HFF-Myc (cell line): ENCODE data around the gene TM6SF1.

Experiments
- DNase-seq: peaks from one replicate; pipeline ENCODE4 v3.0.0-alpha.2; 2011; ENCODE audit warnings: low read depth; ENCODE audit errors: extremely low read depth
- H3K4me3 ChIP-seq: replicated peaks from 2 replicates; pipeline ENCODE4 v1.5.1; 2011; ENCODE audit warnings: low read depth, mild to moderate bottlenecking, control low read depth, low read length
- TF ChIP-seq, protein P1 (sequence below): IDR thresholded peaks from 2 replicates; pipeline ENCODE4 v1.5.1; 2012; ENCODE audit warnings: mild to moderate bottlenecking, low read depth, low read length, control low read depth; ENCODE audit errors: missing control alignments

Gene TM6SF1

DNA sequence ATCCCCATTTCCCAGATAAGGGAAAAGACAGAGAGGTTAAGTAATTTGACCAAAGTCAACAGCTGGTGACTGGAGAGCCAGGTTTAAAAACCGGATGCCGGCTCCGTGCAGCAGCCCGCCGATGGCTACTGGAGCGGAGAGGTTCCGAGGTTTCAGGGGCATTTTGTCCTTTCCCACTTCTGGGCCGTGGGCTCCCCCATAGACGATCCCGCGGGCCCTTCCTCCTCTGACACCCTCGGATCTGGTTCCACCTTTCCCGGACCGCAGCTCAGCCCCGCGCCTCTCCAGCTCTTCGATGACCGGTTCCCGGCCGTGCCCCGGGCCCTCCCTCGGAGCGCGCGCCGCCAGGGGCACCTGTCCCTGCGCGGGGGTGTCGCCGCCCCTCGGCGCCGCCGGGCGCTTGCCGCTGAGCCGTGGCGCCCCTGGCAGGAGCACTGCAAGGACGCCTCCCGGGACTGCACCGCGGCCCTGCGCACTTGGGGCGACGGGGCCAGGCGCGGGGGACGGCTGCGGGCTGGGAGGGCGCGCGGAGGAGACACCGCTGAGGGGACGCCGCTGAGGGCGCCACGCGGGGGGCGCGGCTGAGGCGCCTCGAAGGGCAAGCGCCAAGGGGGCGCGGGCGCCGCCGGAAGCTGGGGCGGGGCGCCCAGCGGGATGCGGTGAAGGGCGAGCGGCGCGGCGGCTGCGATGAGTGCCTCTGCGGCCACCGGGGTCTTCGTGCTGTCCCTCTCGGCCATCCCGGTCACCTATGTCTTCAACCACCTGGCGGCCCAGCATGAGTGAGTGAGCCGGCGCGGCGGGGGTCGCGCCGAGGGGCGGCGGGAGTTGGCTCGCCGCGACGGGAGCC lies at the start of gene TM6SF1:
TM6SF1 (plus strand) TSS at position 652 of the 847 bp plus-strand sequence; CDS start at position 688, 36 bp downstream.
- TF ChIP-seq, protein P1, sequence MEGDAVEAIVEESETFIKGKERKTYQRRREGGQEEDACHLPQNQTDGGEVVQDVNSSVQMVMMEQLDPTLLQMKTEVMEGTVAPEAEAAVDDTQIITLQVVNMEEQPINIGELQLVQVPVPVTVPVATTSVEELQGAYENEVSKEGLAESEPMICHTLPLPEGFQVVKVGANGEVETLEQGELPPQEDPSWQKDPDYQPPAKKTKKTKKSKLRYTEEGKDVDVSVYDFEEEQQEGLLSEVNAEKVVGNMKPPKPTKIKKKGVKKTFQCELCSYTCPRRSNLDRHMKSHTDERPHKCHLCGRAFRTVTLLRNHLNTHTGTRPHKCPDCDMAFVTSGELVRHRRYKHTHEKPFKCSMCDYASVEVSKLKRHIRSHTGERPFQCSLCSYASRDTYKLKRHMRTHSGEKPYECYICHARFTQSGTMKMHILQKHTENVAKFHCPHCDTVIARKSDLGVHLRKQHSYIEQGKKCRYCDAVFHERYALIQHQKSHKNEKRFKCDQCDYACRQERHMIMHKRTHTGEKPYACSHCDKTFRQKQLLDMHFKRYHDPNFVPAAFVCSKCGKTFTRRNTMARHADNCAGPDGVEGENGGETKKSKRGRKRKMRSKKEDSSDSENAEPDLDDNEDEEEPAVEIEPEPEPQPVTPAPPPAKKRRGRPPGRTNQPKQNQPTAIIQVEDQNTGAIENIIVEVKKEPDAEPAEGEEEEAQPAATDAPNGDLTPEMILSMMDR, result no peak
- peak within 1 kb of the TSS; percentile 38 for H3K4me3 ChIP-seq
- DNase-seq, result no peak

DNA sequence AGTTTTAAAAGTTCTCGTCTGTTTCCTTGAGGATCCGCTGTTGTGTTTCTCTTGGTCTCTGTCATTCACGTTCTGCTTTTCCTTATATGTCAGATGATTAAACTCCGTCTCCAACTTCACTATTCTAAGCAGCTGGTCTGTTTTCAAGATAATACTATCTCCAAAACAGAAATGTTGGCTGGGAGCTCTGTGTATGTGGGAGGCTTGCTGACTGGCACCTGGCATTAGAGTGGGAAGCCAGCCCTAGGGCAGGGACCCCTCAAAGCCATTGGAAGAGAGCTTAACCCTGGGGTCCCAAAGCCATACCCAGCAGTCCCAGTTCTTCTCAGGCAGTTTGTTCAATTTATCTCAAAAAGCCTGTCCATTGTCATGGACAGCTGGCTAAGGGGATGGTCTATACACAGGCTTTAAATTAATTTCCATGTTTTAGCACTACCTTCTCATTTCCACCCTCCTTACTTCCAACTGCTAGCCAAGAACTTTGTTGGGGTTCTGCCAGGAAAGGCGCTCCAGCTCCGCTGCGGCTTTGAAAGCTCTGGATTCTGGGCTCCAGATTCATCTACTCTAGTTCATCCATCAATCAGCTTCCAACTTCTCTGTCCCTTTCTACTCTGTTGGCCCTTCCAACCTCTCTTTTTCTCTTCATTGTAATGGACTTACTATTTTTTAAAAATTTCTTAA lies 49.6 kb upstream of the TM6SF1 start:
- TF ChIP-seq, protein P1, result no peak
- no peak overlapping the region for H3K4me3 ChIP-seq
- DNase-seq, result no peak

DNA sequence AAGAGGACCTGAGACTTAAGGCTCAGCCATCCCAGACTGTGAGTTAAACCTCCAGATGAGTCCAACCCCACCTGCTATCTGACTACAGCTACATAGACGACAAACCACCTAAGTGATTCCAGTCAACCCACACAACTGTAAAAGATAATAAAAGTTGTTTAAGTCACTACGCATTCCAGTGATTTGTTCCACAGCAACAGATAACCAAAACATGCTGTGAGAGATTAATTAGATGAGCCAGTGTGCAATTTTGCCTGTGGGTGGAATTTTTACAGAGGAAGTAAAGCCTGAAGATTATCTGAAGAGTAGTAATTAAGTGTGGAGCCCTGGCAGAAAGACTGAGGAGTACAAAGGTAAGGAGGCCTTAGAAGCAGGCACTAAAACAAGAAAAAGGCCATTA lies 45.8 kb upstream of the TM6SF1 start:
- DNase-seq, result no peak
- H3K4me3 ChIP-seq, result no peak overlapping the region
- TF ChIP-seq, protein P1, result no peak

DNA sequence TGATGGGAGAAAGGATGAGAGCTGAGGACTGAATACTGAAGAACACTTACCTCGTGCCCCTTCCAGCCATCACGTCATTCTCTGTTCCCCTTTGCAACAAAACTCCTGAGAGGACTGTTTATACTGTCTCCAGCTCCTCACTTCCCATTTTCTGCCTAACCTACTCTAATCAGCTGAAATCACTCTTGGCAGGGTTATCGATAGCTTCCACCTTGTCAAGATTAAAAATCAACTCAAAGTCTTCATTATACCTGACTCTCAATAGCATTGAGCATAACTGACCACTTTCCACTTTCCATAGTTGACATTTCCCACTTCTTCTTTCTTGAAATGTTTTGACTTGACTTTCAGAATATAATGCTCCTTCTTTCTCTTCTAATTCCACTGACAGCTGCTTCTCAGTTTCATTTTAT lies 44.7 kb upstream of the TM6SF1 start:
- TF ChIP-seq, protein P1, result no peak
- no peak overlapping the region for H3K4me3 ChIP-seq
- no peak for DNase-seq

DNA sequence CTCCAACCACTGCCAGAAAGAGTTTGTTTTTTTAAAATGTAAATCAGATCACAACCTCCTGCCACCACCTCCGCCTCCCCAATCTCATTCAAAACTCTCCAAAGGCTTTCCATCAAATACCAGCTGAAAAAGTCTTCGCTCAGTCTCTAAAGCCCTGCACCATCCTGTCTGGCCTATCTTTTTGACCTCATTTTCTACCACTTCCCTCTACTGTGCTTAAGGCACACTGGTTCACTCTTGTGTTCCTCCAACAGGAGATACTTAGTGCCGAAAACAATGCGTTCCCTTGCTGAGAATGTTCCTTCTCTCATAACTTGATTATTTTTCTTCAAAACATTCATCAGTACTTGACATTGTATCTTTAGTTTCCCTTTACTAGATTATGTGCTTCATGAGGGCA lies 43.9 kb upstream of the TM6SF1 start:
- TF ChIP-seq, protein P1, result no peak
- peak overlapping the region; percentile 93 for H3K4me3 ChIP-seq
- DNase-seq, result no peak

GRCh38 chr15:83064859-83065258 lies 42.6 kb upstream of the TM6SF1 start:
- peak overlapping the region; percentile 93 for H3K4me3 ChIP-seq
- DNase-seq, result no peak
- TF ChIP-seq, protein P1, result no peak
